B cell (primary cell): ENCODE results near the gene DOCK6. TPM values are rescaled to one million over a fixed set of nuclear protein-coding genes. Genes with fewer than 3 reads are reported as not detected.

Experiments used
- ATAC-seq: fragments of 200-7000 bp; cut with Tn5 transposase; one replicate; pipeline ENCODE4 v1.10.0; 2021; ENCODE audit warnings: low read depth, mild to moderate bottlenecking, moderate number of reproducible peaks, moderate library complexity
- CTCF ChIA-PET: fragments of 350-600 bp; sonication (Branson Sonifier 250); formaldehyde crosslinking; loops from one replicate; lab custom pipeline; 2021; ENCODE audit warnings: antibody characterized with exemption, inconsistent platforms; lab: Charles Lee
- POLR2A ChIA-PET: fragments of 350-600 bp; sonication (Branson Sonifier 250); formaldehyde crosslinking; loops from one replicate; lab custom pipeline; 2021; ENCODE audit warnings: antibody characterized with exemption; lab: Charles Lee
- DNase-seq: peaks from one replicate; pipeline ENCODE4 v3.0.0; 2013
- H2AFZ ChIP-seq: 2 replicates; pipeline ENCODE4 v1.6.1; 2012; ENCODE audit warnings: mild to moderate bottlenecking, low read depth, low read length; ENCODE audit not compliant: insufficient read depth, poor library complexity, severe bottlenecking
- H3K27ac ChIP-seq, 2 donors: 1 replicate in 1 of 2; 2 replicates in 1 of 2; pipeline ENCODE4 v1.5.1; 2012 to 2013; ENCODE audit warnings: low read length in 2 of 2, mild to moderate bottlenecking in 2 of 2, moderate library complexity in 1 of 2
- H3K27me3 ChIP-seq, 4 experiments: fragments of 200-600 bp in 1 of 4; sonication (generic) in 1 of 4; replicated peaks in 1 of 4; 1 replicate in 2 of 4; 2 replicates in 2 of 4; pipeline versions ENCODE4 v1.6.1 to v1.7.0; 2013 to 2016; ENCODE audit warnings: low read length in 3 of 4, mild to moderate bottlenecking in 2 of 4, mixed read lengths in 1 of 4, moderate library complexity in 1 of 4; ENCODE audit not compliant: insufficient read depth in 4 of 4, control insufficient read depth in 3 of 4; ENCODE audit errors: control extremely low read depth in 1 of 4
- H3K36me3 ChIP-seq, 2 experiments: replicated peaks in 1 of 2; 1 replicate in 1 of 2; 2 replicates in 1 of 2; pipeline versions ENCODE4 v1.6.1 to v1.7.1; 2013; ENCODE audit warnings: low read length in 1 of 2; ENCODE audit not compliant: insufficient read depth in 2 of 2, control insufficient read depth in 1 of 2; ENCODE audit errors: control extremely low read depth in 1 of 2, extremely low read depth in 1 of 2
- H3K4me1 ChIP-seq, 2 donors: fragments of 200-600 bp in 1 of 2; sonication (generic) in 1 of 2; 1 replicate in 1 of 2; 2 replicates in 1 of 2; pipeline versions ENCODE4 v1.5.1 to v1.6.1; 2013 to 2017; ENCODE audit warnings: low read length in 2 of 2; ENCODE audit not compliant: control insufficient read depth in 2 of 2, insufficient read depth in 2 of 2
- H3K4me2 ChIP-seq: replicated peaks from 2 replicates; pipeline ENCODE3; 2012; ENCODE audit warnings: mild to moderate bottlenecking, low read depth, low read length; ENCODE audit not compliant: poor library complexity, severe bottlenecking
- H3K4me3 ChIP-seq, 5 experiments: fragments of 200-600 bp in 1 of 5; sonication (generic) in 1 of 5; 1 replicate in 3 of 5; 2 replicates in 2 of 5; pipeline versions ENCODE4 v1.5.1 to v1.7.0; 2011 to 2016; ENCODE audit warnings: low read length in 4 of 5, mild to moderate bottlenecking in 4 of 5, low read depth in 2 of 5, control low read depth in 1 of 5, moderate library complexity in 1 of 5; ENCODE audit not compliant: insufficient read depth in 1 of 5; ENCODE audit errors: control extremely low read depth in 1 of 5, extremely low read depth in 1 of 5
- H3K79me2 ChIP-seq: fragments of 200-600 bp; sonication (generic); one replicate; pipeline ENCODE4 v1.6.0; 2016; ENCODE audit warnings: low read length; ENCODE audit not compliant: control insufficient read depth, insufficient read depth
- H3K9ac ChIP-seq: fragments of 200-600 bp; sonication (generic); 2 replicates; pipeline ENCODE4 v1.6.1; 2017; ENCODE audit warnings: mild to moderate bottlenecking, low read length, moderate library complexity
- H3K9me3 ChIP-seq, 3 donors: one replicate each; pipeline versions ENCODE4 v1.6.1 to v1.7.1; 2013; ENCODE audit warnings: low read length in 2 of 3; ENCODE audit not compliant: control insufficient read depth in 2 of 3, insufficient read depth in 1 of 3; ENCODE audit errors: control extremely low read depth in 1 of 3
- H4K20me1 ChIP-seq: 2 replicates; pipeline ENCODE4 v1.6.0; 2012; ENCODE audit warnings: mild to moderate bottlenecking, low read length; ENCODE audit not compliant: insufficient read depth, control insufficient read depth, poor library complexity, severe bottlenecking
- H3K27ac Mint-ChIP-seq: one replicate; pipeline ENCODE4 v1.8.0; 2021; ENCODE audit warnings: mixed read lengths
- H3K27me3 Mint-ChIP-seq: one replicate; pipeline ENCODE4 v1.8.0; 2021; ENCODE audit warnings: mixed read lengths
- H3K4me1 Mint-ChIP-seq: one replicate; pipeline ENCODE4 v1.8.0; 2021; ENCODE audit warnings: mixed read lengths
- H3K4me3 Mint-ChIP-seq: one replicate; pipeline ENCODE4 v1.8.0; 2021; ENCODE audit warnings: mixed read lengths
- H3K9me3 Mint-ChIP-seq: one replicate; pipeline ENCODE4 v1.8.0; 2022; ENCODE audit warnings: mixed read lengths; ENCODE audit not compliant: insufficient read depth
- EZH2 ChIP-seq: IDR thresholded peaks from 2 replicates; pipeline ENCODE4 v1.6.1; 2012; ENCODE audit warnings: borderline replicate concordance, low read depth, mild to moderate bottlenecking, moderate library complexity, low read length; ENCODE audit not compliant: insufficient read depth, poor library complexity, severe bottlenecking
- WGBS: methylation state at CpG from one replicate; pipeline ENCODE4 v1.1.5; 2013; ENCODE audit warnings: missing lambda C conversion rate; ENCODE audit not compliant: insufficient coverage; 5-methylcytosine and 5-hydroxymethylcytosine counted together
- intact Hi-C: fragments of 100-400 bp; cut with micrococcal nuclease; formaldehyde crosslinking; loops from one replicate; pipeline ENCODE4 v1.10.0; 2022
- polyA plus RNA-seq: library from polyadenylated mRNA; depleted of rRNA; stranded (reverse); fragments of >200 nt; gene quantifications from 2 replicates; pipeline ENCODE4 v1.2.3, GENCODE V29; 2012
- total RNA-seq, 2 donors: library from RNA; stranded (reverse); fragments of 120-200 nt in 1 of 2; gene quantifications; 1 replicate in 1 of 2; 2 replicates in 1 of 2; pipeline versions ENCODE4 v1.2.3 to v1.2.4, GENCODE V29; 2013 to 2022
- TF ChIP-seq, protein P1 (sequence below): fragments of 200-600 bp; IDR thresholded peaks from one replicate; pipeline ENCODE4 v1.8.0; 2022; ENCODE audit warnings: antibody characterized with exemption, mild to moderate bottlenecking

The DOCK6 gene
- total and polyA plus RNA-seq, 2 donors (not counting 1 experiment from before 2014, with no cell fraction given) = 5.3 to 11.9 TPM

DNA sequence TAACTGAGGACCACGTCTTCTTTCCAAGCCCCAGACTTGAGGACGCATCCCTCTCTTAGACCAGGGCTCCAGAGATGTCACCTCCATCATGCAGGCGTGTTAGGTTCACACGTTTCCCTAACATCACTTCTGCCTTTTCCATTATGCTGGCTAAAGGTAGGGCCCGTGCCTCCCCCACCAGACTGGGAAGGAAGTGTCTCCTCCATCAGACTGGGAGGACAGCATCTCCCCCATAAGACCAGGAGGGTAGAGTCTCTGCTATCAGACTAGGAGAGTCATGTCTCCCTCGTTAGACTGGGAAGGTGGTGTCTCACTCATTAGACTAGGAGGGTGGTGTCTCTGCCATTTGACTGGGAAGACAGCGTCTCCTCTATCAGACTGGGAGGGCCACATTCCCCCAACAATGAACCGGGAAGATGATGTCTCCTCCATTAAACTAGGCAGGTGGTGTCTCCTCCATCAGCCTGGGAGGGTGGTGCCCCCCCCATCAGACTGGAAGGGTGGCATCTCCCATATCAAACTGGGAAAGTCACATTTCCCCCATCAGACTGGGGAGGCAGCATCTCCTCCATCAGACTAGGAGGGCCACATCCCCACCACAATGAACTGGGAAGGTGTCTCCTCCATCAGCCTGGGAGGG lies 88.7 kb downstream of the DOCK6 start:
- no peak overlapping the region for H3K4me3 Mint-ChIP-seq
- CTCF ChIA-PET = no interaction called here
- H3K4me1 ChIP-seq = no peaks in the 10 kb centered on the region
- no peak overlapping the region for H3K27ac Mint-ChIP-seq
- no peak for TF ChIP-seq EZH2
- TF ChIP-seq, protein P1, sequence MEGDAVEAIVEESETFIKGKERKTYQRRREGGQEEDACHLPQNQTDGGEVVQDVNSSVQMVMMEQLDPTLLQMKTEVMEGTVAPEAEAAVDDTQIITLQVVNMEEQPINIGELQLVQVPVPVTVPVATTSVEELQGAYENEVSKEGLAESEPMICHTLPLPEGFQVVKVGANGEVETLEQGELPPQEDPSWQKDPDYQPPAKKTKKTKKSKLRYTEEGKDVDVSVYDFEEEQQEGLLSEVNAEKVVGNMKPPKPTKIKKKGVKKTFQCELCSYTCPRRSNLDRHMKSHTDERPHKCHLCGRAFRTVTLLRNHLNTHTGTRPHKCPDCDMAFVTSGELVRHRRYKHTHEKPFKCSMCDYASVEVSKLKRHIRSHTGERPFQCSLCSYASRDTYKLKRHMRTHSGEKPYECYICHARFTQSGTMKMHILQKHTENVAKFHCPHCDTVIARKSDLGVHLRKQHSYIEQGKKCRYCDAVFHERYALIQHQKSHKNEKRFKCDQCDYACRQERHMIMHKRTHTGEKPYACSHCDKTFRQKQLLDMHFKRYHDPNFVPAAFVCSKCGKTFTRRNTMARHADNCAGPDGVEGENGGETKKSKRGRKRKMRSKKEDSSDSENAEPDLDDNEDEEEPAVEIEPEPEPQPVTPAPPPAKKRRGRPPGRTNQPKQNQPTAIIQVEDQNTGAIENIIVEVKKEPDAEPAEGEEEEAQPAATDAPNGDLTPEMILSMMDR = no peak
- H3K27me3 Mint-ChIP-seq = peaks cover 8% of the 10 kb centered on the region
- no peaks in the 10 kb centered on the region for H3K36me3 ChIP-seq
- no peak for ATAC-seq
- peaks cover 3% of the 10 kb centered on the region for H3K4me1 Mint-ChIP-seq
- 71% methylated on average over 4 of the region's 8 CpGs for WGBS
- no peak overlapping the region for H3K4me2 ChIP-seq
- no peak for DNase-seq
- no peak overlapping the region for H2AFZ ChIP-seq
- no peaks in the 10 kb centered on the region for H3K9me3 Mint-ChIP-seq
- peaks cover 0 to 3% (median 0%) of the 10 kb centered on the region in 3 donors for H3K9me3 ChIP-seq
- H3K4me3 ChIP-seq = no peak overlapping the region
- intact Hi-C loops = no loop called here
- H4K20me1 ChIP-seq = no peaks in the 10 kb centered on the region
- no peak overlapping the region for H3K9ac ChIP-seq
- no peaks in the 10 kb centered on the region for H3K79me2 ChIP-seq
- H3K27ac ChIP-seq = no peak overlapping the region
- POLR2A ChIA-PET = no interaction called here
- peaks cover 0 to 6% (median 2%) of the 10 kb centered on the region in 4 experiments for H3K27me3 ChIP-seq

DNA sequence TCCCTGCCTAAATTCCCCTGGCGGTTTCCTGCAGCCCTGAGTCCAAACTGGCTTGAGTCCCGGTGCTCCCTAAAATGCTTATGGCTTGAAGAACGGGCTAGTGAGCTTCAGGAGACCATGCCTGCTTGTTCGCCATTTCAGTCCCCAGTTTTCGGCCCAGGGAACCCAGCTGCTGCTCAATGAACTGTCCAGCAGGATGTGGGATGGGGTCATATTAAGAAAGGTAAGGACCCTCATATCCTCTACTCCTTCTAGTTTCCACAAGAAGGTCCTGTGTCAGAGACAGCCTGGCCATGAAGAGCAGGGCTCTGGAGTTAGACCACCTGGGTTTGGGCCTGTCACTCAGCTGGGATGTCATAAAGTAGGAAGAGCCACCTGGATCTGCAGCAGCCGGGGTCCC lies 89.7 kb downstream of the DOCK6 start:
- no peaks in the 10 kb centered on the region for H3K4me1 ChIP-seq
- intact Hi-C loops = no loop called here
- DNase-seq (no peak), ATAC-seq (no peak)
- CTCF ChIA-PET = interaction anchor here (0.8 kb wide), 1 partner anchor 13 kb away, joined by 3 read pairs; no protein-coding TSS in a partner anchor
- H3K27ac ChIP-seq = no peak overlapping the region
- peaks cover 0 to 3% (median 0%) of the 10 kb centered on the region in 3 donors for H3K9me3 ChIP-seq
- H3K36me3 ChIP-seq = no peaks in the 10 kb centered on the region
- no peak overlapping the region for H3K4me3 ChIP-seq
- H3K4me3 Mint-ChIP-seq = no peak overlapping the region
- no peak overlapping the region for H2AFZ ChIP-seq
- H3K4me2 ChIP-seq = no peak overlapping the region
- POLR2A ChIA-PET = interaction anchor here (0.6 kb wide), 1 partner anchor 19 kb away, joined by 4 read pairs; no protein-coding TSS in a partner anchor
- no peaks in the 10 kb centered on the region for H3K9me3 Mint-ChIP-seq
- H3K27me3 ChIP-seq = peaks cover 0 to under 1% (median 0%) of the 10 kb centered on the region in 4 experiments
- no peak overlapping the region for H3K27ac Mint-ChIP-seq
- peaks cover 3% of the 10 kb centered on the region for H3K27me3 Mint-ChIP-seq
- TF ChIP-seq EZH2 = no peak
- TF ChIP-seq, protein P1 = no peak
- no peaks in the 10 kb centered on the region for H3K79me2 ChIP-seq
- WGBS = 94% methylated on average over 4 of the region's 6 CpGs
- no peak overlapping the region for H3K9ac ChIP-seq
- H4K20me1 ChIP-seq = no peaks in the 10 kb centered on the region
- H3K4me1 Mint-ChIP-seq = no peaks in the 10 kb centered on the region
